Measurements from ENCODE around the gene BAG5.
"Not testable (repeated sequence)": the region's sequence is repeated elsewhere in the genome, so short reads cannot be mapped to it uniquely, and the experiment has no call there.

The BAG5 gene

GRCh38 chr14:103562429-103563225, at the start of gene BAG5, which contains the start of gene COA8:
Gene BAG5 (minus strand): TSS chr14:103562657. CDS start chr14:103561164, 1,493 bp downstream.
Gene COA8 (plus strand): TSS chr14:103562960. CDS start chr14:103563002, 42 bp downstream.
- DNase-seq, result peak; percentile 85

- no peak for DNase-seq
Measured at GRCh38 chr14:103611215-103611614, 48.8 kb upstream of the BAG5 start.

- not testable (repeated sequence) for DNase-seq
Measured at GRCh38 chr14:103609081-103609480, 46.6 kb upstream of the BAG5 start.

DNA sequence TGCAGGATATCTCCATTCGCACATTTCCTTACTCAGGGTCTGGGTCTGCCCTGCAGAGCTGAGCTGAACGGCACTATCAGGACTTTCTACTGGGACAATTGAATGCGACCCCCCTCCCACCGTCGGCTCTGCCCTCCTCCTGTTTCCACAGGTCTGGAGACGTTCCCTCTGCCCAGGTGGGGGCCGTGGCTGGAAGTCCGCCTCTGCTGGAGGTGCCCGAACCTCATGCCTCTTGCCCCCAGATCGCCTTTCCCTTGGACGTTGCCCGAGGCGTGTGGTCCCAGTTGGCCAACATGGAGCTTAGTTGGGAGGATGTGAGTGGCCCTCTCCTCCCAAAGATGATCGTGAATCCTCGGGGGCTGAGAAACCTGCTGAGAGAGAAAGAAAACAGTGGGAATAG, 45.4 kb upstream of the BAG5 start:
- DNase-seq, result no peak

DNA sequence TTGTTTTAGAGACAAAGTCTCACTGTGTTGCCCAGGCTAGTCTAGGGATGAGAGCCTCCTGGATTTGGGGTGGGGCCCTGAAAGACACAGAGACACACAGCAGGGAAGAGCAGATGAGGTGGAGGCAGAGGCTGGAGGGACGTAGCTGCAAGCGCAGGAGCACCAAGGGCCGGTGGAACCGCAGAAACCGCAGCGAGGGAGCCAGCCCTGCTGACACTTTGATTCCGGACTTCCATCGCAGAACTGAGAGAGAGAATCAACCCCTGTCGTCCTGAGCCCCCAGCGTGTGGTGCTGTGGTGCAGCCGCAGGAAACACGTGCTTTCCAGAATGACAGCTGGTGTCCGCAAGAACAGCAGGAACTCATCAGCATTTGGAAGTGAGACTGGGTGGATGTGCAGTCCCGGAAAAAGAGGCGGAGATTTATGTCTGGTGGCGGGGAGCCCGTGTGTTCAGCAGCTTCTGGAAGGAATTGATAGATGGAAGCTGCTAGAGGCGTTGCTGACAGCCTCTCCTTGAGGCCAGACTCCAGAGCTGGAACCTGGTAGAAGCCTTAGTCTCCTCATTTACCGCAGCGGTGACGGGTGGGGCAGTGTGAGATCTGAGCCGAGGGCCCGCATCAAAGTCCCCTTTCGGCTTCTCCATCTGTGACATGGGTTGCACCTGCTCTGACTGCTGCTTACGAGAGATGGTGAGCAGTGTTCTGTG, 44.7 kb upstream of the BAG5 start:
- DNase-seq, result peak; percentile 37

DNA sequence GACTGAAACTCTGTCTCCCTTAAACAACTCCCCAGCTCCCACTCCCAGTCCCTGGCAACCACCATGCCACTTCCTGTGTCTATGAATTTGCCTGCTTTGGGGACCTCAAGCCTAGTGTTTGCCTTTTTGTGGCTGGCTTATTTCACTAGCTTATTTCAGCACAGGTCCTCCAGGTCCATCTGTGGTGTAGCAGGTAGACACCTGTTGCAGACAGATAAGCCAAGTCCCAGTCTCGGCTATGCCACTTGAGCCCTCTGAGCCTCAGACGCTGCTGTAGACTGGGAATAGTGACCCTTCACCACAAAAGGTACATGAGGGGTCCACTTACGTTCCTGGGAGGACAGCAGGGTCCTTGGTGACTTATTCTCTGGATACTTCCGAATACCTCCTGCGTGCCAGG, 42.2 kb upstream of the BAG5 start:
- no peak for DNase-seq

GRCh38 chr14:103600503-103600902, 38.0 kb upstream of the BAG5 start:
- DNase-seq, result no peak

DNA sequence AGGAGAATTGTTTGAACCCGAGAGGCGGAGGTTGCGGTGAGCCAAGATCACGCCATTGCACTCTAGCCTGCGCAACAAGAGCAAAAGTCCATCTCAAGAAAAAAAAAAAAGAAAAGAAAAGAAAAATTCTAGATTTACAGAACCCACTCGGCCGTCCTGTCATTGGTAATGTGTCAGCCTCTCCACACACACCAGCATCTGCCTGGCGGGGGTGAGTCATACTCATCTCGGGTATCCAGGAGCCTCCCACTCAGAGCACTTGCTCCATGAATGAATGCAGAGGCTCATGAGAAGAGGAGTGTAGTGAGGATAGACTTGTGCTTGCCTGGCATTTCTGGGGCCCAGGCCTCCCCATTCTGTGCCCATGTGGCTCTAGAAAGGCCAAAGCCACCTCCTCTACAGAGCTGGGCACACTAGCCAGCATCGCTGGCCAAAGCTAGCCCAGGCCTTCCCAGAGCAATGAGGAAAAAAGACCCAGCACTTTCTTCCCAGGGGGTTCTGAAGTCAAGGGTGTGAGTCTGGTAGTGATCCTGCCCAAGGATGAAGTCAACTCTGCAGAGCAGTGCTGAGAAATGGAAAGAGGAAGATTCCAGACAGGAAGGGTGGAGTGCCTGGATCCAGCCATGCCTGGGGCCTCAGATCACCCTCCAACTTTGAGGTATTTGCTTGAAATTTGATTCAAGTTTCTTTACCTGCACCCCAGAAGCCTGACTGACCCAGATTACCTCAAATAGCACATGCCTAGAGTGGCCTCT, 35.3 kb upstream of the BAG5 start:
- DNase-seq, result no peak

- no peak for DNase-seq
Measured at GRCh38 chr14:103594265-103594664, 31.8 kb upstream of the BAG5 start.

DNA sequence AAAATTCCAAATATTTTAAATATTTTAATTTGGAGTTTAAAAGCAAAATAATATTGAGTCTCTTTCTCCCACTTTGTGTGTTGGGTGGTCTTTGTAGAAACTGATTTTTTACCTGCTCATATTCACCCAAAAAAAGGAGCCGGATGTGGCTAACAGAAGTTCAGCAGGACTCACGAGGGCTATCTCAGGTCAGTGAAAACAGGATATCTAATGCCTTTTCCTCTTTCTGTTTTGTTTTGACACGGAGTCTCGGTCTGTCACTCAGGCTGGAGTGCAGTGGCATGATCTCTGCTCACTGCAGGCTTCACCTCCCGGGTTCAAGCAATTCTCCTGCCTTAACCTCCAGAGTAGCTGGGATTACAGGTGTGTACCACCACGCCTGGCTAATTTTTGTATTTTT, 31.1 kb upstream of the BAG5 start:
- DNase-seq, result no peak

GRCh38 chr14:103584326-103584915, 22.0 kb upstream of the BAG5 start:
- DNase-seq, result no peak

- DNase-seq, result no peak
Measured at GRCh38 chr14:103581954-103582703, 19.7 kb upstream of the BAG5 start.

DNA sequence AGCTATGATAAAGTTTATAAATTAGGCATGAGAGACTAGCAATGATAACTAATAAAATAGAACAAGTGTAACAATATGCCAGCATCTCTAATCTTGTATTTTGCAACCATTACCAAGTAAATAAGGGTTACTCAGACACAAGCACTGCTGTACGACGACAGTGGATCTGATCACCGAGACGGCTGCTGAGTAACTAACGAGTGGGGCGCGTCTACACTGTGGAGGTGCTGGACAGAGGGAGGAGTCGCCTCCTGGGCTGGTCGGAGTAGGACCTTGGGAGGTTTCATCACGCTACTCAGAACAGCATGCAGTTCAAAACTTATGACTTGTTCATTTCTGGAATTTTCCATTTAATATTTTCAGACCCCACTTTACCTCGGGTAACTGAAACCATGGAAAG, 18.7 kb upstream of the BAG5 start:
- DNase-seq, result no peak

DNA sequence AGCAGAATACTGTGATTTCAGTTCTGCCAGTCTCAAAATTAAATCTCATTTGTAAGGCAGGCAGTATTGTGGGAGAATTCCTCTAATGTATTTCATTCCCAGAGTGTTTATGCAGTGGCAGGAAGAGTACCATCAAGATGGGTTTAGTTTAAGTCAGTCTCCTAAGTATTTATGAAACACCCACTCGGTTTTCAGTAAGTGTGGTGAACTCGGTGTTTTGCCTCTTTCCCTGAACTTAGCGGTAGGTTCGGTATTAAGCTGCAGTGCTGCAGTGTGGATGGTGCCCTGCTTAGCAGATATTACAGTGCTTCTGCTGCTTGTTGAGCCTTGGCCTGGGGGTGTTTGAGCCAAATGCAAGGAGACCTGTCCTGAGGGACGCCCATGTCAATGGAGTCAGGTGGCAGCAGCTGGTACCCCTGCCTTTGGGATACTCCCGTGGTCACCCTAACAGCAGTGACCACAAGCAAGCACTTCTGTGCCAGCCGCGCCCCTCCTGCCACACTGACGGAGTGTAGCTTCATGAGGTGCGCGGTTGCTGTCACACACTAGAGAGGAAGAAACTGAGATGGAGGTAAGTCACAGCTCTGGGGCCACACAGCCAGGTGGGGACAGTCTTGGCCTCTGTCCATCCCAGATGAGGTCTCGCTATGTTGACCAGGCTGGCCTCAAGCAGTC, 16.1 kb upstream of the BAG5 start:
- no peak for DNase-seq

DNA sequence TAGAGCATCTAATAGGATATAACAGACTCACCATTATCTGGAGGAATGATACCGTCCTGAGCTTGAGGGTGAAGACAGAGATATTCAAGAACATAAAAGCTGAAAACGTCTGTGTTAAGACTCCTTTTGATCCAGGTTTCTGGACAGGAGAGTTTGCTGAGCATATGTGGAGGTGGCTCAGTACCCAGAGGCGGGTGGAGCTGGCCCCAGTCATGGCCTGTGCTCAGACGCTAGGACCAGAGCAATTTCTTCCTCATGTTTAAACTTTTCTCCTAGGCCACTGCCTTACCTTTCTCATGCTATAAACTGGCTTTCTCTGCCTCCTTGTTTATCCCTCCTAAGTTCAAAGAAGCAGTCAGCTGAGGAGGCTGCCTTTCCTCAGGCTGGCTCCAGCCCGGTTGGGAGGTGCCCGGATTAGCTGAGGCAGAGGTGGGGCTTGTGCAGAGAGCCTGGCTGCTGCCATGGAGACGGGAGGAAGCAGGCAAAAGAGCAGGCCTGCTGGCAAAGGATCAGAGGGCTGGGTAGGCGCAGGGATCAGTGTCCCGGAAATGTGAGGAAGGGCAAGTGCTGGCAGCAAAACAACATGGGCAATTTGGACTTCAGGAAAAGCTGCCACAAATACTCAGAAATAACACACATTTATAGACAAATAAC, 14.0 kb upstream of the BAG5 start:
- no peak for DNase-seq

- no peak for DNase-seq
Measured at GRCh38 chr14:103574707-103575285, 12.3 kb upstream of the BAG5 start.

DNA sequence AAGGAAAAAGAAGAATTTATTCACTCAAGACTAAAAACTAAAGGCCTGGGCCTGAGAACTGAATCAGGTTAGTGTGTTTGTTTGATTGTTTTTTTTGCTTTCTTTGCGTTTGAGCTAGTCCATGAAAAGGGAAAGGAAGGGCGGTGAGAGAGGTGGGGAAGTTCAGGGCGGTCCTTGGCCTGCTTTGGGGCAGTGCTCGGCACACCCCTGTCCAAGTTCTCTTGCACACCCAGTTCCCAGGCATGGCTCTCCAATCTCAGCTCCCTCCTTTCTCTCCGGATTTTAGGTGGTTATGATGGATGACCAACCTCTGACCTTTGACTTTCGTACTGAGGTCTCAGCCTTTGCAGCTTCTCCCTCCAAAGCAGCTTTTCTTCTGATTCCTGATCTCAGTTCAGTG, 11.6 kb upstream of the BAG5 start:
- DNase-seq, result no peak

DNA sequence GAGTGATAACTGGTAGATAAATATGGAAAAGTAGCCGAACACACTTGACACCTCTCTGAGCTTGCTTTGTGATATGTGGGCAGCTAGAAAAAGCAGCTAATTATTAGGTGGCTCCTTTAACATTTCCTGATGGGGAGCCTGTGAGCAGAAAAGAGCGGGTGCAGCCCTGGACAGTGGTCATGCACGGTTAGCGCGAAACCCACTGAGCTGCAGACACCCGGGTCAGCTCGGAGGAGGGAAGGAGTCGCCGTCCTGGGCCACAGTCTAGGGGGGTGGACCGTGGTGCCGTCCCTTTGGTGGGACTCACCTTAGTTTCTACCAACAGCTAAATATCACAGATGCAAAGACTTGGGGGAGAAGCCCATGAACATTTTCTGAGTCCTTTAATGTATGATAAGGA, 7.0 kb upstream of the BAG5 start:
- DNase-seq, result no peak

DNA sequence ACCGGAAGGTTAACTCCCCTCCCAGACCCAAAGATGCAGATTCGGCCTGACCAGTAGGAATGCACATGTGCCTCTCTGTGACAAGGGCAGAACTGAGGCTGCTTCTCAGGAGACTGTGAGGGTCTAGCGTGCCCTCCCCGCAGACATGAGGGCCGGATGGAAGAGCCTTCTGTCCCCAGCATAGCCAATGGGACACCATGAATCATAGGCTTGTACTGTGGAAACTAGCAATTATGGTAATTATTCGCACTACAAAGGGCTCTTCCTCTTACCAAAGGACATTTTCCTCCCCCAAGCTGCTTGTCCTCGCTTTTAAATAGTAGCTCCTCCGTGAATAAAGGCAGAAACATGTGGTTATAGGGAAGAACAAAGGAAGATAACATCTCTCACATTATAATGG, 6.5 kb upstream of the BAG5 start:
- DNase-seq, result no peak

DNA sequence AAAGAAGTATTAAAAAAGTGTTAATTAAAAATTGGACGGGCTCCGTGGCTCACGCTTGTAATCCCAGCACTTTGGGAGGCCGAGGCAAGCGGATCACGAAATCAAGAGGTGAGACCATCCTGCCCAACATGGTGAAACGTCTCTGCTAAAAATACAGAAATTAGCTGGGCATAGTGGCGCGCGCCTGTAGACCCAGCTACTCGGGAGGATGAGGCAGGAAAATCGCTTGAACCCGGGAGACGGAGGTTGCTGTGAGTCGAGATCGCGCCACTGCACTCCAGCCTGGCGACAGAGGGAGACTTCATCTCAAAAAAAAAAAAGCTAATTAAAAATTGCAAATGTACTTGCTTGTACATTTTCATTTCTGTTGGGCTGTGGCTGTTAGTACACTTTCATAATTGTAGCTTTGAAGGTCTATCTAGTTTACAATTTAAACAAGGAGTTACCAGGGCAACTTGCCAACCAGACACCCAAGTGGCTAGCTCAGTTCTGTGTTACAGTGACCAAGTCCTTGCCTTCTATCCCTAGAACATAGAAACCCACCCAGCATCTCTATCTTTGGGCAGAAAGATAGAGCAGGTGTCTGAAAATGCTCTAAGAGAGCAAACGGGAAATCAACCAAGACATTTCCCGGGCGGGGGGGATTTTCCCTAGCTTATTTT, 1.5 kb upstream of the BAG5 start:
- no peak for DNase-seq
